ENCODE results near the gene C8G.

Gene C8G

GRCh38 chr9:136920069-136920468 lies 25.0 kb upstream of the C8G start:
- no peak for DNase-seq (ENCODE audit: extremely low spot score)
- POLR2A ChIA-PET = interaction anchor here (0.6 kb wide), 1 partner anchor 113 kb away, joined by 3 read pairs; no protein-coding TSS in a partner anchor
- TF ChIP-seq, protein P1, sequence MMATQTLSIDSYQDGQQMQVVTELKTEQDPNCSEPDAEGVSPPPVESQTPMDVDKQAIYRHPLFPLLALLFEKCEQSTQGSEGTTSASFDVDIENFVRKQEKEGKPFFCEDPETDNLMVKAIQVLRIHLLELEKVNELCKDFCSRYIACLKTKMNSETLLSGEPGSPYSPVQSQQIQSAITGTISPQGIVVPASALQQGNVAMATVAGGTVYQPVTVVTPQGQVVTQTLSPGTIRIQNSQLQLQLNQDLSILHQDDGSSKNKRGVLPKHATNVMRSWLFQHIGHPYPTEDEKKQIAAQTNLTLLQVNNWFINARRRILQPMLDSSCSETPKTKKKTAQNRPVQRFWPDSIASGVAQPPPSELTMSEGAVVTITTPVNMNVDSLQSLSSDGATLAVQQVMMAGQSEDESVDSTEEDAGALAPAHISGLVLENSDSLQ (IDR thresholded peaks at IDR 0.05) = no peak
- no peak for TF ChIP-seq BHLHE40 (IDR thresholded peaks at IDR 0.05; ENCODE audit: borderline replicate concordance)
- no peak for TF ChIP-seq ARNT (IDR thresholded peaks at IDR 0.05)
- TF ChIP-seq FOXM1 (IDR thresholded peaks at IDR 0.05; ENCODE audit: borderline replicate concordance) = no peak
- CTCF ChIA-PET = no interaction called here

DNA sequence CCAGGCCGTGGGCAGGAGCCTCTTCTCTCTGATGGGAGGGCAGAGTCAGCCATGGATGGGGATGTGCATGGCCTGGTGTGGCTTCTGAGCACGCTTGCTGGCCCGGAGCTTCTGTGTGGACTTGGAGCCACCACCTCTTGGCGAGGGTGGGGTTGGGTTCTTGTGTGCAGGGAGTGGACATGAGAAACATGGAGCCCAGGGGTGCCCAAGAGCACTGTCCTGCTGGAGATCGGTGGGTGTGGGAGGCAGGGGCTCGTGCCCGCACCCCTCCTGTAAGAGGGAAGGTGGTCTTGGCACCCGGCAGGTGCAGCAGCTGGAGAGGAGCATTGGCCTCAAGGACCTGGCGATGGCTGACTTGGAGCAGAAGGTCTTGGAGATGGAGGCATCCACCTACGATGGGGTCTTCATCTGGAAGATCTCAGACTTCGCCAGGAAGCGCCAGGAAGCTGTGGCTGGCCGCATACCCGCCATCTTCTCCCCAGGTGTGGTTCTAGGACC lies 24.3 kb upstream of the C8G start:
- ChIA-PET CTCF (no interaction called here), POLR2A (no interaction called here)
- DNase-seq (ENCODE audit: extremely low spot score) = no peak
- no peak for TF ChIP-seq CTBP1 (IDR thresholded peaks at IDR 0.05; ENCODE audit: borderline replicate concordance)
- TF ChIP-seq FOXA1 (IDR thresholded peaks at IDR 0.05) = no peak
- TF ChIP-seq BHLHE40 (IDR thresholded peaks at IDR 0.05; ENCODE audit: borderline replicate concordance) = no peak
- no peak for TF ChIP-seq SP1 (IDR thresholded peaks at IDR 0.05)
- no peak for TF ChIP-seq ZNF384 (IDR thresholded peaks at IDR 0.05)
- no peak for TF ChIP-seq ELF4 (IDR thresholded peaks at IDR 0.05)
- no peak for TF ChIP-seq NFRKB (IDR thresholded peaks at IDR 0.05)
- TF ChIP-seq LEF1 (IDR thresholded peaks at IDR 0.05; ENCODE audit: borderline replicate concordance) = no peak
- no peak for TF ChIP-seq FOXK2 (IDR thresholded peaks at IDR 0.05)
- TF ChIP-seq, protein P1 (IDR thresholded peaks at IDR 0.05) = no peak

DNA sequence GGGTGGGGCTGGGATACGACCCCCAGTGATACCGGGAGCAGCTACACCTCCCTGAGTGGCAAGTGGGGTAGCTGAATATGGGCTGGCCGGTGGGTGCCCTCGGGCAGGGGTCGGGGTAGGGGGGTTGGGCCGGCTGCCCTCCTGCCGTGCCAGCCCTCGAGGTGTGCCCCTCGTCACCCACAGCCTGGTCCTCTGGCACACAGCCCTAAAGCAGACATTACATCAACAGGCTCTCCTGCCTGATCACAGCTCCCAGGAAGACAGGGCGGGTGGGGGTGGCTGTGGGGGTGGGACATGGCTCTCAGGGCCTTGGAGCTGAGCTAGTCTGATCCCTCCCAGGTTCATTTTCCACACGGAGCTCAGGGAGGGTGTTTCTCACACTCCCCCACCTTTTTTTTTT lies 23.7 kb upstream of the C8G start:
- no peak for DNase-seq (ENCODE audit: extremely low spot score)
- POLR2A ChIA-PET = no interaction called here
- no peak for TF ChIP-seq NFRKB (IDR thresholded peaks at IDR 0.05)
- TF ChIP-seq SP1 (IDR thresholded peaks at IDR 0.05) = no peak
- TF ChIP-seq SUZ12 (IDR thresholded peaks at IDR 0.05) = no peak
- no peak for TF ChIP-seq ZNF384 (IDR thresholded peaks at IDR 0.05)
- TF ChIP-seq ELF4 (IDR thresholded peaks at IDR 0.05) = no peak
- no peak for TF ChIP-seq TARDBP (IDR thresholded peaks at IDR 0.05)
- no peak for TF ChIP-seq CTBP1 (IDR thresholded peaks at IDR 0.05; ENCODE audit: borderline replicate concordance)
- no peak for TF ChIP-seq HDGF (IDR thresholded peaks at IDR 0.05; ENCODE audit: borderline replicate concordance)
- TF ChIP-seq, protein P1 (IDR thresholded peaks at IDR 0.05) = no peak
- TF ChIP-seq ARNT (IDR thresholded peaks at IDR 0.05) = no peak
- CTCF ChIA-PET = no interaction called here

DNA sequence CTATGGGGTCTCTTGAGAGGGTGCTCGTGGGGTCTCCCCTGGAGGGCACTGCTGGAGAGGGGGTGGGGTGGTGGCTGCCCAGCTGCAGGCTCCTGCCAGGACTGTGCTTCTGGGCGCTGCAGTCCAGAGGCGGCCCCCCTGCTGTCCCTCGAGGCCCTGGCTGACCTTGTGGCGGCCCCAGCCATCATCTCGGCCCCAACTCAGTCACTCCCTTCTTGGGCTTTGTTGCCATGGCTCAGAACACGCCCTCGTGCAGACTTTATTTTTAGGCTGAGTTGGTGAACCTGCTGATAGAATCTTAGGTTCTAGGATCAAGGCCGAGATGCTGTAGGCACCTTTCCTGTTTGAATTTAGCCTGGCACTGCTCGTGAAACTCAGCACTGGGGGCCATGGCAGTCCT lies 23.3 kb upstream of the C8G start:
- ChIA-PET POLR2A (no interaction called here), CTCF (no interaction called here)
- TF ChIP-seq BHLHE40 (IDR thresholded peaks at IDR 0.05; ENCODE audit: borderline replicate concordance) = no peak
- TF ChIP-seq LEF1 (IDR thresholded peaks at IDR 0.05; ENCODE audit: borderline replicate concordance) = no peak
- TF ChIP-seq ELF4 (IDR thresholded peaks at IDR 0.05) = no peak
- TF ChIP-seq HDGF (IDR thresholded peaks at IDR 0.05; ENCODE audit: borderline replicate concordance) = no peak
- TF ChIP-seq, protein P1 (IDR thresholded peaks at IDR 0.05) = no peak
- TF ChIP-seq ARNT (IDR thresholded peaks at IDR 0.05) = no peak

DNA sequence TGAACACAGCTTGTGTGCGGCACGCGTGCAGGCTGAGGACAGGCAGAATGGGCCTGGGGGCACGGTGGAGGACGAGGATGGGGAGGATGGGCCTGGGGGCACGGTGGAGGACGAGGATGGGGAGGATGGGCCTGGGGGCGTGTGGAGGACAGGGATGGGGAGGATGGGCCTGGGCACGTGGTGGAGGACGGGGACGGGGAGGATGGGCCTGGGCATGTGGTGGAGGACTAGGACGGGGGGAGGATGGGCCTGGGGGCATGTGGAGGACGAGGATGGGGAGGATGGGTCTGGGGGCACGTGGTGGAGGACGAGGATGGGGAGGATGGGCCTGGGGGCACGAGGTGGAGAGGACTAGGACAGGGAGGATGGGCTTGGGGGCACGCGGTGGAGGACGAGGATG lies 22.5 kb upstream of the C8G start:
- TF ChIP-seq LEF1 (IDR thresholded peaks at IDR 0.05; ENCODE audit: borderline replicate concordance) (no peak), ZNF384 (IDR thresholded peaks at IDR 0.05) (no peak), ARNT (IDR thresholded peaks at IDR 0.05) (no peak), SUZ12 (IDR thresholded peaks at IDR 0.05) (no peak), FOXA1 (IDR thresholded peaks at IDR 0.05) (no peak), NFRKB (IDR thresholded peaks at IDR 0.05) (no peak), HDGF (IDR thresholded peaks at IDR 0.05; ENCODE audit: borderline replicate concordance) (no peak), ELF4 (IDR thresholded peaks at IDR 0.05) (no peak), SP1 (IDR thresholded peaks at IDR 0.05) (no peak), FOXM1 (IDR thresholded peaks at IDR 0.05; ENCODE audit: borderline replicate concordance) (no peak), TARDBP (IDR thresholded peaks at IDR 0.05) (no peak), CTBP1 (IDR thresholded peaks at IDR 0.05; ENCODE audit: borderline replicate concordance) (no peak)
- TF ChIP-seq, protein P1 (IDR thresholded peaks at IDR 0.05) = no peak
- CTCF ChIA-PET = no interaction called here
- DNase-seq (ENCODE audit: extremely low spot score) = no peak
- POLR2A ChIA-PET = no interaction called here

More for the DNA sequence above, 23.3 kb upstream of the C8G start:
- no peak for DNase-seq (ENCODE audit: extremely low spot score)

- CTCF ChIA-PET = no interaction called here
- POLR2A ChIA-PET = interaction anchor here (1.5 kb wide), 1 partner anchor 54 kb away, joined by 3 read pairs; no protein-coding TSS in a partner anchor
- TF ChIP-seq SP1 (IDR thresholded peaks at IDR 0.05) (no peak), CTBP1 (IDR thresholded peaks at IDR 0.05; ENCODE audit: borderline replicate concordance) (no peak), NFRKB (IDR thresholded peaks at IDR 0.05) (no peak), ELF4 (IDR thresholded peaks at IDR 0.05) (no peak), FOXK2 (IDR thresholded peaks at IDR 0.05) (no peak), SUZ12 (IDR thresholded peaks at IDR 0.05) (no peak), TARDBP (IDR thresholded peaks at IDR 0.05) (no peak), ARNT (IDR thresholded peaks at IDR 0.05) (no peak), LEF1 (IDR thresholded peaks at IDR 0.05; ENCODE audit: borderline replicate concordance) (no peak), L3MBTL2 (conservative IDR thresholded peaks at IDR 0.05) (no peak), FOXM1 (IDR thresholded peaks at IDR 0.05; ENCODE audit: borderline replicate concordance) (no peak), FOXA1 (IDR thresholded peaks at IDR 0.05) (no peak)
- TF ChIP-seq, protein P1 (IDR thresholded peaks at IDR 0.05) = no peak
- no peak for DNase-seq (ENCODE audit: extremely low spot score)
Observed at GRCh38 chr9:136923881-136924280, 21.2 kb upstream of the C8G start.

Data from HEK293T (cell line).